Panc1 (cell line): Measurements from ENCODE around the gene TMEM271.

Experiments
- POLR2AphosphoS5 ChIP-seq: IDR thresholded peaks from 2 replicates; pipeline ENCODE4 v1.6.1; 2012; ENCODE audit warnings: mild to moderate bottlenecking, low read depth, low read length, moderate library complexity
- TCF7L2 ChIP-seq: IDR thresholded peaks from 2 replicates; pipeline ENCODE4 v1.6.1; 2011; ENCODE audit warnings: mild to moderate bottlenecking, low read depth, low read length, inconsistent platforms
- TF ChIP-seq, protein P1 (sequence below): fragments of 450-650 bp; IDR thresholded peaks from 2 replicates; pipeline ENCODE4 v1.5.1; 2017; ENCODE audit warnings: mild to moderate bottlenecking

DNA sequence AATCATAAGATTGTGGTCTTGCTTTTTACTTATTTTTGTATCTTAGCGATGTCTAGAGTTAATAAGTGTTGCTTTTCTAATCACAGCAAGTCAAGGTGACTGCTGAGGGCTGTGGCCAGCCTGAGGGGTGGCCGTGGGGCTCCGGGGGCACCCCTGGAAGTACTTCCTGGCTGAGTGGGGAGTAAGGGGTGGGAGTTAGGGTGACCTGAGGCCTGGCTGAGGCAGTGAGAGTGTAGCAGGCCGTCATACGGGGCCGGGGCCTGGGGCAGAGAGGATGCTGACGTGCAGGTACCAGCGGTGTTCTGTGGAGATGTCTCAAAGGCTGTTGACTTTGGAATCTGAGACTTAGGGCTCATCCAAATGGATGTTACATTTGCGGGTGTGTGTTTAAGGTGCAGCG, 47.8 kb downstream of the TMEM271 start:
- TF ChIP-seq POLR2AphosphoS5 = no peak
- TF ChIP-seq, protein P1, sequence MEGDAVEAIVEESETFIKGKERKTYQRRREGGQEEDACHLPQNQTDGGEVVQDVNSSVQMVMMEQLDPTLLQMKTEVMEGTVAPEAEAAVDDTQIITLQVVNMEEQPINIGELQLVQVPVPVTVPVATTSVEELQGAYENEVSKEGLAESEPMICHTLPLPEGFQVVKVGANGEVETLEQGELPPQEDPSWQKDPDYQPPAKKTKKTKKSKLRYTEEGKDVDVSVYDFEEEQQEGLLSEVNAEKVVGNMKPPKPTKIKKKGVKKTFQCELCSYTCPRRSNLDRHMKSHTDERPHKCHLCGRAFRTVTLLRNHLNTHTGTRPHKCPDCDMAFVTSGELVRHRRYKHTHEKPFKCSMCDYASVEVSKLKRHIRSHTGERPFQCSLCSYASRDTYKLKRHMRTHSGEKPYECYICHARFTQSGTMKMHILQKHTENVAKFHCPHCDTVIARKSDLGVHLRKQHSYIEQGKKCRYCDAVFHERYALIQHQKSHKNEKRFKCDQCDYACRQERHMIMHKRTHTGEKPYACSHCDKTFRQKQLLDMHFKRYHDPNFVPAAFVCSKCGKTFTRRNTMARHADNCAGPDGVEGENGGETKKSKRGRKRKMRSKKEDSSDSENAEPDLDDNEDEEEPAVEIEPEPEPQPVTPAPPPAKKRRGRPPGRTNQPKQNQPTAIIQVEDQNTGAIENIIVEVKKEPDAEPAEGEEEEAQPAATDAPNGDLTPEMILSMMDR = no peak
- TF ChIP-seq TCF7L2 = no peak
